ENCODE measurements around the gene GPBP1. TPM values are rescaled to one million over a fixed set of nuclear protein-coding genes. Genes with fewer than 3 reads are reported as not detected.

GPBP1 gene
- total RNA-seq, 2 donors from 2014 or later: 41.9 to 48.1 TPM

DNA sequence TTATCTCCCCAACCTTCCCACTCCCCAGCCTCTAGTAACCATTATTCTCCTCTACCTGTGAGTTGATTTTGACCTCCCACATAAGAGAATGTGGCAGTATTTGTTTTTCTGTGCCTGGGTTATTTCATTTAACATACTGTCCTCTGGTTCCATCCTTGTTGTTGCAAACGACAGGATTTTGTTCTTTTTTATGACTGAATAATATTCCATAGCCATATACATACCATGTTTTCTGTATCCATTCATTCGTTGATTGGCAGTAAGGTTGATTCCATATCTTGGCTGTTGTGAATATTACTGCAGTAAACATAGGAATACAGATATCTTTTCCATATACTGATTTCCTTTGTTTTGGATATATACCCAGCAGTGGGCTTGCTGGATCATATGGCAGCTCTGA is 20.8 kb downstream of the GPBP1 start:
- H3K4me1 ChIP-seq: peaks cover 0 to 6% of the 10 kb centered on the region in 2 donors
- no peak overlapping the region for H3K27ac ChIP-seq
- H3K36me3 ChIP-seq: no peaks in the 10 kb centered on the region
- no peaks in the 10 kb centered on the region for H3K27me3 ChIP-seq
- H3K4me3 ChIP-seq: no peak overlapping the region
- TF ChIP-seq, protein P1, sequence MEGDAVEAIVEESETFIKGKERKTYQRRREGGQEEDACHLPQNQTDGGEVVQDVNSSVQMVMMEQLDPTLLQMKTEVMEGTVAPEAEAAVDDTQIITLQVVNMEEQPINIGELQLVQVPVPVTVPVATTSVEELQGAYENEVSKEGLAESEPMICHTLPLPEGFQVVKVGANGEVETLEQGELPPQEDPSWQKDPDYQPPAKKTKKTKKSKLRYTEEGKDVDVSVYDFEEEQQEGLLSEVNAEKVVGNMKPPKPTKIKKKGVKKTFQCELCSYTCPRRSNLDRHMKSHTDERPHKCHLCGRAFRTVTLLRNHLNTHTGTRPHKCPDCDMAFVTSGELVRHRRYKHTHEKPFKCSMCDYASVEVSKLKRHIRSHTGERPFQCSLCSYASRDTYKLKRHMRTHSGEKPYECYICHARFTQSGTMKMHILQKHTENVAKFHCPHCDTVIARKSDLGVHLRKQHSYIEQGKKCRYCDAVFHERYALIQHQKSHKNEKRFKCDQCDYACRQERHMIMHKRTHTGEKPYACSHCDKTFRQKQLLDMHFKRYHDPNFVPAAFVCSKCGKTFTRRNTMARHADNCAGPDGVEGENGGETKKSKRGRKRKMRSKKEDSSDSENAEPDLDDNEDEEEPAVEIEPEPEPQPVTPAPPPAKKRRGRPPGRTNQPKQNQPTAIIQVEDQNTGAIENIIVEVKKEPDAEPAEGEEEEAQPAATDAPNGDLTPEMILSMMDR (IDR thresholded peaks at IDR 0.05): no peak
- H3K9me3 ChIP-seq: no peaks in the 10 kb centered on the region
- DNase-seq (ENCODE audit: low spot score): no peak

GRCh38 chr5:57195060-57195459 is 21.2 kb downstream of the GPBP1 start:
- Histone ChIP-seq H3K27me3 (no peaks in the 10 kb centered on the region), H3K4me1 (peaks cover 0 to 7% of the 10 kb centered on the region in 2 donors), H3K36me3 (no peaks in the 10 kb centered on the region), H3K4me3 (no peak overlapping the region), H3K27ac (no peak overlapping the region), H3K9me3 (no peaks in the 10 kb centered on the region)
- DNase-seq (ENCODE audit: low spot score): no peak
- TF ChIP-seq, protein P1 (IDR thresholded peaks at IDR 0.05): no peak

GRCh38 chr5:57199866-57200265 is 26.0 kb downstream of the GPBP1 start:
- DNase-seq (ENCODE audit: low spot score): no peak
- Histone ChIP-seq H3K36me3 (no peaks in the 10 kb centered on the region), H3K9me3 (no peaks in the 10 kb centered on the region), H3K4me3 (no peak overlapping the region), H3K27me3 (no peaks in the 10 kb centered on the region), H3K27ac (no peak overlapping the region), H3K4me1 (peaks cover 0 to 39% of the 10 kb centered on the region in 2 donors)
- TF ChIP-seq, protein P1 (IDR thresholded peaks at IDR 0.05): no peak

- Histone ChIP-seq H3K36me3 (no peaks in the 10 kb centered on the region), H3K27ac (no peak overlapping the region), H3K27me3 (no peaks in the 10 kb centered on the region), H3K4me1 (peaks cover 0 to 61% of the 10 kb centered on the region in 2 donors), H3K4me3 (no peak overlapping the region), H3K9me3 (no peaks in the 10 kb centered on the region)
- TF ChIP-seq, protein P1 (IDR thresholded peaks at IDR 0.05): no peak
- no peak for DNase-seq (ENCODE audit: low spot score)
These were observed 29.0 kb downstream of the GPBP1 start for GRCh38 chr5:57202811-57203210.

GRCh38 chr5:57207007-57207653 is 33.3 kb downstream of the GPBP1 start:
- Histone ChIP-seq H3K9me3 (no peaks in the 10 kb centered on the region), H3K27me3 (no peaks in the 10 kb centered on the region), H3K4me1 (peaks cover 0 to 66% of the 10 kb centered on the region in 2 donors), H3K36me3 (no peaks in the 10 kb centered on the region), H3K27ac (peak overlapping the region; percentile 76 to 88), H3K4me3 (no peak overlapping the region)
- TF ChIP-seq, protein P1 (IDR thresholded peaks at IDR 0.05): no peak
- DNase-seq (ENCODE audit: low spot score): no peak

- TF ChIP-seq, protein P1 (IDR thresholded peaks at IDR 0.05): no peak
- Histone ChIP-seq H3K9me3 (no peaks in the 10 kb centered on the region), H3K27ac (peak overlapping the region; percentile 76 to 88), H3K4me3 (no peak overlapping the region), H3K36me3 (no peaks in the 10 kb centered on the region), H3K4me1 (peaks cover 0 to 61% of the 10 kb centered on the region in 2 donors), H3K27me3 (no peaks in the 10 kb centered on the region)
- no peak for DNase-seq (ENCODE audit: low spot score)
These were observed 33.8 kb downstream of the GPBP1 start for GRCh38 chr5:57207681-57208080.
